ENCODE measurements around the gene CFB.
A peak's percentile ranks its signal among the peaks of the same experiment; 100 is the strongest.

Gene CFB

GRCh38 chr6:31949926-31950548 is 4.1 kb downstream of the CFB start:
- DNase-seq, result no peak

GRCh38 chr6:31952140-31952805 is 6.4 kb downstream of the CFB start:
- no peak for DNase-seq

GRCh38 chr6:31952890-31953289 is 7.0 kb downstream of the CFB start:
- DNase-seq, result no peak

GRCh38 chr6:31954511-31954910 is 8.6 kb downstream of the CFB start:
- no peak for DNase-seq

- DNase-seq, result no peak
Observed at GRCh38 chr6:31956796-31957195, 10.9 kb downstream of the CFB start.

- no peak for DNase-seq
Observed at GRCh38 chr6:31958412-31958740, 12.5 kb downstream of the CFB start.

GRCh38 chr6:31958741-31959739 is 13.1 kb downstream of the CFB start, which contains the start of the genes NELFE and SKIC2:
NELFE (minus strand) TSS chr6:31958971; CDS start chr6:31958446, 525 bp downstream.
SKIC2 (plus strand) TSS chr6:31959175; CDS start chr6:31959193, 18 bp downstream.
- peak; percentile 97 for DNase-seq

GRCh38 chr6:31961616-31962015 is 15.7 kb downstream of the CFB start:
- no peak for DNase-seq

- DNase-seq, result no peak
Observed at GRCh38 chr6:31963921-31964320, 18.0 kb downstream of the CFB start.

- no peak for DNase-seq
Observed at GRCh38 chr6:31965700-31966099, 19.8 kb downstream of the CFB start.

GRCh38 chr6:31966506-31966905 is 20.6 kb downstream of the CFB start:
- no peak for DNase-seq

- no peak for DNase-seq
Observed at GRCh38 chr6:31966997-31967925, 21.4 kb downstream of the CFB start.

- DNase-seq, result no peak
Observed at GRCh38 chr6:31967926-31968320, 22.0 kb downstream of the CFB start.

GRCh38 chr6:31968326-31968725 is 22.4 kb downstream of the CFB start:
- no peak for DNase-seq

- DNase-seq, result no peak
Observed at GRCh38 chr6:31968791-31969711, 23.2 kb downstream of the CFB start.

GRCh38 chr6:31969712-31970603 is 24.1 kb downstream of the CFB start:
- DNase-seq, result no peak

GRCh38 chr6:31970604-31971271 is 24.8 kb downstream of the CFB start:
- DNase-seq, result no peak

GRCh38 chr6:31971279-31971992 is 25.5 kb downstream of the CFB start:
- DNase-seq, result no peak

Data from activated T-cell treated with anti-CD3 and anti-CD28 coated beads for 4 hours (primary cell).